ENCODE results near the gene RHOV. TPM values are rescaled to one million over a fixed set of nuclear protein-coding genes. Genes with fewer than 3 reads are reported as not detected.

Gene RHOV
- total RNA-seq, 1 experiment from 2014 or later = 4.2 TPM

- H3K4me1 Mint-ChIP-seq (ENCODE audit: low read depth, unreplicated experiment) = no peaks in the 10 kb centered on the region
- peaks cover 1% of the 10 kb centered on the region for H3K27me3 Mint-ChIP-seq (ENCODE audit: unreplicated experiment)
- no peaks in the 10 kb centered on the region for H3K9me3 Mint-ChIP-seq (ENCODE audit: low read depth, unreplicated experiment)
- CTCF ChIA-PET = no interaction called here
- H3K27ac Mint-ChIP-seq (ENCODE audit: unreplicated experiment) = no peak overlapping the region
- no peaks in the 10 kb centered on the region for H3K36me3 Mint-ChIP-seq (ENCODE audit: insufficient read depth, unreplicated experiment)
- no peak for DNase-seq
- H3K4me3 Mint-ChIP-seq (ENCODE audit: low read depth, unreplicated experiment) = no peak overlapping the region
- BruUV-seq (replicated peaks) = no TSS peak
- no peak for TF ChIP-seq CTCF (IDR thresholded peaks at IDR 0.05; ENCODE audit: unreplicated experiment)
- intact Hi-C loops (cut with micrococcal nuclease; ENCODE audit: unreplicated experiment) = no loop called here
These were observed 44.9 kb upstream of the RHOV start for GRCh38 chr15:40918799-40919392.

- TF ChIP-seq CTCF (IDR thresholded peaks at IDR 0.05; ENCODE audit: unreplicated experiment) = no peak
- CTCF ChIA-PET = interaction anchor here (0.6 kb wide), 1 partner anchor 212 kb away, joined by 4 read pairs; no protein-coding TSS in a partner anchor
- no peaks in the 10 kb centered on the region for H3K36me3 Mint-ChIP-seq (ENCODE audit: insufficient read depth, unreplicated experiment)
- H3K4me3 Mint-ChIP-seq (ENCODE audit: low read depth, unreplicated experiment) = no peak overlapping the region
- no peak for DNase-seq
- intact Hi-C loops (cut with micrococcal nuclease; ENCODE audit: unreplicated experiment) = no loop called here
- H3K27ac Mint-ChIP-seq (ENCODE audit: unreplicated experiment) = no peak overlapping the region
- H3K27me3 Mint-ChIP-seq (ENCODE audit: unreplicated experiment) = no peaks in the 10 kb centered on the region
- H3K9me3 Mint-ChIP-seq (ENCODE audit: low read depth, unreplicated experiment) = no peaks in the 10 kb centered on the region
- no peaks in the 10 kb centered on the region for H3K4me1 Mint-ChIP-seq (ENCODE audit: low read depth, unreplicated experiment)
- BruUV-seq (replicated peaks) = no TSS peak
These were observed 44.2 kb upstream of the RHOV start for GRCh38 chr15:40918146-40918798.

- TF ChIP-seq CTCF (IDR thresholded peaks at IDR 0.05; ENCODE audit: unreplicated experiment) = no peak
- Mint-ChIP-seq H3K4me3 (ENCODE audit: low read depth, unreplicated experiment) (no peak overlapping the region), H3K27me3 (ENCODE audit: unreplicated experiment) (no peaks in the 10 kb centered on the region), H3K9me3 (ENCODE audit: low read depth, unreplicated experiment) (no peaks in the 10 kb centered on the region), H3K4me1 (ENCODE audit: low read depth, unreplicated experiment) (no peaks in the 10 kb centered on the region), H3K36me3 (ENCODE audit: insufficient read depth, unreplicated experiment) (no peaks in the 10 kb centered on the region), H3K27ac (ENCODE audit: unreplicated experiment) (no peak overlapping the region)
- no peak for DNase-seq
- BruUV-seq (replicated peaks) = no TSS peak
- intact Hi-C loops (cut with micrococcal nuclease; ENCODE audit: unreplicated experiment) = no loop called here
- CTCF ChIA-PET = interaction anchor here (0.5 to 0.6 kb wide), 2 partner anchors 211 to 512 kb away, joined by 3 to 4 read pairs; no protein-coding TSS in a partner anchor
These were observed 43.6 kb upstream of the RHOV start for GRCh38 chr15:40917585-40917984.

GRCh38 chr15:40915679-40916078 is 41.6 kb upstream of the RHOV start:
- Mint-ChIP-seq H3K27me3 (ENCODE audit: unreplicated experiment) (no peaks in the 10 kb centered on the region), H3K36me3 (ENCODE audit: insufficient read depth, unreplicated experiment) (no peaks in the 10 kb centered on the region), H3K4me3 (ENCODE audit: low read depth, unreplicated experiment) (no peak overlapping the region), H3K4me1 (ENCODE audit: low read depth, unreplicated experiment) (no peaks in the 10 kb centered on the region), H3K9me3 (ENCODE audit: low read depth, unreplicated experiment) (no peaks in the 10 kb centered on the region), H3K27ac (ENCODE audit: unreplicated experiment) (no peak overlapping the region)
- no peak for DNase-seq
- no peak for TF ChIP-seq CTCF (IDR thresholded peaks at IDR 0.05; ENCODE audit: unreplicated experiment)
- CTCF ChIA-PET = no interaction called here
- BruUV-seq (replicated peaks) = no TSS peak
- intact Hi-C loops (cut with micrococcal nuclease; ENCODE audit: unreplicated experiment) = no loop called here
